HFFc6 (cell line): ENCODE data around the gene DDX41. TPM values are rescaled to one million over a fixed set of nuclear protein-coding genes. Genes with fewer than 3 reads are reported as not detected.
A peak's percentile ranks its signal among the peaks of the same experiment; 100 is the strongest.

Source experiments
- DNase-seq: peaks from one replicate; pipeline ENCODE4 v3.0.0-alpha.2; 2018
- H3K27ac Mint-ChIP-seq: 2 replicates; pipeline ENCODE4 v1.8.0; 2020; ENCODE audit warnings: mild to moderate bottlenecking, mixed read lengths
- H3K27me3 Mint-ChIP-seq: 2 replicates; pipeline ENCODE4 v1.8.0; 2021; ENCODE audit warnings: mild to moderate bottlenecking, moderate library complexity, mixed read lengths; ENCODE audit not compliant: insufficient read depth
- H3K36me3 Mint-ChIP-seq: 2 replicates; pipeline ENCODE4 v1.8.0; 2021; ENCODE audit warnings: low read depth, mixed read lengths
- H3K4me1 Mint-ChIP-seq: 2 replicates; pipeline ENCODE4 v1.8.0; 2020; ENCODE audit warnings: low read depth, mixed read lengths
- H3K4me3 Mint-ChIP-seq: 2 replicates; pipeline ENCODE4 v1.8.0; 2020; ENCODE audit warnings: mild to moderate bottlenecking, moderate library complexity, mixed read lengths
- H3K9me3 Mint-ChIP-seq: 2 replicates; pipeline ENCODE4 v1.8.0; 2020; ENCODE audit warnings: mild to moderate bottlenecking, mixed read lengths
- total RNA-seq, 6 experiments: library from RNA; stranded (reverse); fragmentation: NEBNext Ultra II Directional; extraction: Animal tissue kit (Norgen Biotek cat#: 25700); gene quantifications; 2 replicates in 1 of 6; 3 replicates in 5 of 6; pipeline ENCODE4 v1.2.3, GENCODE V29; 2021
- TF ChIP-seq, protein P1 (sequence below): fragments of 200-600 bp; sonication (generic); IDR thresholded peaks from 2 replicates; pipeline ENCODE4 v1.5.0; 2021; ENCODE audit warnings: antibody characterized with exemption, mild to moderate bottlenecking

Gene DDX41
- total RNA-seq, 6 experiments from 2014 or later: 83.8 to 105 (median 98.5) TPM

DNA sequence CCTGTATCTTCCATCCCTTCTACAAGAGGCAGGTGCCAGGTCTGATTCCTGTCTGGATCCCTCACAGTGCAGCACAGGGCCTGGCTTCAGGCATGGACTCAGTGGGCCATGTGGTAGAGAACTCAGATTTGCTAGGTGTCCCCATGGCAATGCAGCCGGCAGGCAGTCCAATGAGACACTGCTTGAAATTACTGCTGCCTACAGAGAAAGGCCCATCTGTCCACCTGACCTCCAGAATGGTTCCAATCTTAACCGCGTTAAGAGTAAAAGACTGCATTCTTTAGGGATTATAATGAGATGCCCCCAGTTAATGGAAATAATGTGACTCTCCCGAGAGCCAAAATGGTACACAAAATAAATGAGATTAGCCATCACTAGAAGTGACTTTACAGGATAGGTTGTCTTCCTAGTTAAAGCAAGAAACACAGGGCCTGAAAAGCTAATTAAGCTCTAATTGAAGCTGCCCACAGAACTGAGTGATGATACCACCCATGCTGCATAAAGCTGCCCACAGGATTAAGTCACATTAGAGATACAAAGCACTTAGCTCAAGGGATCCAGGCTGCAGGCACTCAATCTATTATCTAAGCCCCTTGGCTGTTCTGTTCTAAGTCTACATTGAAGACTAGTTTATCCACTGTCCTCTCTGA lies 26.2 kb upstream of the DDX41 start:
- Mint-ChIP-seq H3K9me3 (peaks cover 7% of the 10 kb centered on the region), H3K4me3 (no peak overlapping the region), H3K4me1 (peaks cover 57% of the 10 kb centered on the region), H3K36me3 (peaks cover 24% of the 10 kb centered on the region), H3K27me3 (no peaks in the 10 kb centered on the region), H3K27ac (no peak overlapping the region)
- DNase-seq: no peak
- TF ChIP-seq, protein P1, sequence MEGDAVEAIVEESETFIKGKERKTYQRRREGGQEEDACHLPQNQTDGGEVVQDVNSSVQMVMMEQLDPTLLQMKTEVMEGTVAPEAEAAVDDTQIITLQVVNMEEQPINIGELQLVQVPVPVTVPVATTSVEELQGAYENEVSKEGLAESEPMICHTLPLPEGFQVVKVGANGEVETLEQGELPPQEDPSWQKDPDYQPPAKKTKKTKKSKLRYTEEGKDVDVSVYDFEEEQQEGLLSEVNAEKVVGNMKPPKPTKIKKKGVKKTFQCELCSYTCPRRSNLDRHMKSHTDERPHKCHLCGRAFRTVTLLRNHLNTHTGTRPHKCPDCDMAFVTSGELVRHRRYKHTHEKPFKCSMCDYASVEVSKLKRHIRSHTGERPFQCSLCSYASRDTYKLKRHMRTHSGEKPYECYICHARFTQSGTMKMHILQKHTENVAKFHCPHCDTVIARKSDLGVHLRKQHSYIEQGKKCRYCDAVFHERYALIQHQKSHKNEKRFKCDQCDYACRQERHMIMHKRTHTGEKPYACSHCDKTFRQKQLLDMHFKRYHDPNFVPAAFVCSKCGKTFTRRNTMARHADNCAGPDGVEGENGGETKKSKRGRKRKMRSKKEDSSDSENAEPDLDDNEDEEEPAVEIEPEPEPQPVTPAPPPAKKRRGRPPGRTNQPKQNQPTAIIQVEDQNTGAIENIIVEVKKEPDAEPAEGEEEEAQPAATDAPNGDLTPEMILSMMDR: no peak

DNA sequence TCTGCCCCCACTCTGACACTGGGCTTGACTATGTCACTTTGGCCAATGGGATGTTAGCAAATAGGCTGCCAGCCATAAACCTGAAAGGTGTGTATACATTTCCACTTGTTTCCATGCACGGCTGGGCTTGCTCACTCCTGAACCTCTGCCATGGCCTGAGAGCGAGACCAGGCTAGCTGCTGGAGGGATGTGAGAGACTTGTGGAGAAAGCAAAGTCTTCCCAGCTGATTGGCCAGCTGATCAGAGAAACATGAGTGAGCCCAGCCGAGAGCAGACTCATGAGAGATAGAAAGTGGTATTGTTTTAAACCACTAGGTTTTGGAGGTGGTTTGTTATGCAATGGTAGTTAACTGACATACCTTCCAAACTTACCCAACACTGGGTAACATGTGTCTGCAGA lies 23.7 kb upstream of the DDX41 start:
- Mint-ChIP-seq H3K27me3 (no peaks in the 10 kb centered on the region), H3K36me3 (peaks cover 17% of the 10 kb centered on the region), H3K4me1 (peaks cover 43% of the 10 kb centered on the region), H3K9me3 (no peaks in the 10 kb centered on the region), H3K4me3 (no peak overlapping the region), H3K27ac (no peak overlapping the region)
- TF ChIP-seq, protein P1: no peak
- no peak for DNase-seq

- H3K27ac Mint-ChIP-seq: peak overlapping the region; percentile 26; the same call in 1 of the 2 replicates
- peak; percentile 61 for DNase-seq
- no peak overlapping the region for H3K4me3 Mint-ChIP-seq
- TF ChIP-seq, protein P1: no peak
- H3K4me1 Mint-ChIP-seq: peaks cover 42% of the 10 kb centered on the region
- H3K9me3 Mint-ChIP-seq: no peaks in the 10 kb centered on the region
- H3K36me3 Mint-ChIP-seq: peaks cover 17% of the 10 kb centered on the region
- H3K27me3 Mint-ChIP-seq: no peaks in the 10 kb centered on the region
These were observed 22.6 kb upstream of the DDX41 start for GRCh38 chr5:177539411-177539810.

DNA sequence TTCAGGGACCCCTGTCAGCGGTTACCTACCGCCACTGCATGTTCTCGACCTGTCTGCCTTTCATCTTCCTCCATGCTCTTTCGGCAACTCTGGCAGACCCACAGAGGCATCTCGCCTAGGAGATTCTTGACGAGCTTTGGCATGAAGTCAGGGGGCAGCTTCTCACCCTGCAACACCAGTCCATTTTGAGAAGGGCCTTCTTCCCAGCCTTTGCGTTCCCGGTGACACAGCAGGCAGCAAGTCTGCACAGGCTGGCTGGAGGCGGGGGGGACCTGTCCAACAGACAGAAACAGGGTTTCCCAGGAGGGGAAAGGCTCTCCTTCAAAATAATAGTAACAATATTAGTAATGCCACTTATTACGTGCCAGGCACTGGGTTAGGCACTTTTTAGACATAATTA lies 22.1 kb upstream of the DDX41 start:
- Mint-ChIP-seq H3K27me3 (no peaks in the 10 kb centered on the region), H3K27ac (peak overlapping the region; percentile 21; the same call in 1 of the 2 replicates), H3K36me3 (peaks cover 18% of the 10 kb centered on the region), H3K9me3 (no peaks in the 10 kb centered on the region), H3K4me3 (no peak overlapping the region), H3K4me1 (peaks cover 37% of the 10 kb centered on the region)
- TF ChIP-seq, protein P1: no peak
- no peak for DNase-seq

DNA sequence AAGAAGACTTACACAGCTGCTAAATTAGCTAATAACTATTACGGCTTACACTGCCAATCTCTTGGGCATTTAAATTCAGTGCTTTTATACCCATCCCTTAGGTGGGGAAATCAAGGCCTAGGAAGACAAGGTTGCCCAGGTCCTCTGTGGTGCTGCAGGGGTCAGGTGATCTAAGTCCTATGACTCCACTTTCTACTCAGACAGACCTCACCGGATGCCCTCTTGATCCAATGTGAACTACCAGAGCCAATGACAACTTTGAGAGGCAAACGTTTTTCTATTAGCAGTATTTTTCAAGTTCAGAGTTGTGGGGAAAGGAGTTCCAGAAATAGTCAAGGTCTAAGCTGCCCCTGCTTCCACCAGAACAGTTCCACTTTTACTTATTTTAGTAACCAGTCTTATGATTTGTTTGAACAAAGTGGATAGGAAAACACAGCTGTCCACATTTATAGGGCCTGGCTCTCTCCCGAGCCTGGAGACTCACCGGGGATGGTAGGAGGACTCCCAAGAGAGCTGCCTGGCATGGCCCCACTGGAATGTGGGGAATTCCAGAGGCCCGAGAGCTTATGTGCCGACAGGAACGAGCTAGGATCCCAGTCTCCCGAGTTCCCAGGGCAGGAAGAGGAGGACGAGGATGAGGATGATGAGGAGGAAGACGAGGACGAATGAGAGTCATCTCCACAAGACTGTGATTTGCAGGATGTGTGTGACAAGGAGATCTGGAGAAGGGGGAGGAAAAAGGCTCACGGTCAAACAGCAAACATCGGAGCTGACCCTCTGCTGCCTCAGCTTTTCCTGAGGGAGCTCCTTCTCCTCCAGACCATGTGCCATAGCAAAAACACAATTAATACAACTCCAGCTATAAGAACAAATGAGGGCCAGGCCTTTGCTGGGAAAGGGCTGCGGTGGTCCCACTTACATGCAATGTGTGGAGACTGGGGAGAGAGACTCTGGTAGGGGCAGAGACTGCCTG lies 20.9 kb upstream of the DDX41 start:
- H3K9me3 Mint-ChIP-seq: no peaks in the 10 kb centered on the region
- H3K36me3 Mint-ChIP-seq: peaks cover 20% of the 10 kb centered on the region
- H3K27ac Mint-ChIP-seq: peak overlapping the region; percentile 93
- H3K27me3 Mint-ChIP-seq: no peaks in the 10 kb centered on the region
- peaks cover 30% of the 10 kb centered on the region for H3K4me1 Mint-ChIP-seq
- peak; percentile 72 for DNase-seq
- TF ChIP-seq, protein P1: no peak
- peak overlapping the region; percentile 78 for H3K4me3 Mint-ChIP-seq
